ENCODE measurements around the gene LAMB2.

- TF ChIP-seq CTCF (IDR thresholded peaks at IDR 0.05; ENCODE audit: low read depth, low read length) (no peak), EZH2phosphoT487 (IDR thresholded peaks at IDR 0.05; ENCODE audit: low read depth) (no peak)
Measured at GRCh38 chr3:49119439-49119838, 13.4 kb downstream of the LAMB2 start.

Data from OCI-LY3 (cell line).